Esophagus squamous epithelium (tissue), 5 donors: ENCODE data around the gene COL16A1. TPM values are rescaled to one million over a fixed set of nuclear protein-coding genes. Genes with fewer than 3 reads are reported as not detected.

Experiments used
- DNase-seq: peaks from one replicate; lab custom pipeline; 2025; lab: John Stamatoyannopoulos, UW
- H3K27ac ChIP-seq, 4 donors: fragments of 200-600 bp; sonication (generic); one replicate each; pipeline ENCODE4 v1.5.1; 2016 to 2019; ENCODE audit warnings: mild to moderate bottlenecking in 1 of 4
- H3K27me3 ChIP-seq, 4 donors: fragments of 200-600 bp; sonication (generic); 1 replicate in 3 of 4; 2 replicates in 1 of 4; pipeline versions ENCODE4 v1.5.1 to v1.6.0; 2017 to 2021; ENCODE audit warnings: antibody characterized with exemption in 1 of 4
- H3K36me3 ChIP-seq, 3 donors: fragments of 200-600 bp; sonication (generic); one replicate each; pipeline ENCODE4 v1.5.1; 2016 to 2019
- H3K4me1 ChIP-seq, 3 donors: fragments of 200-600 bp; sonication (generic); one replicate each; pipeline ENCODE4 v1.5.1; 2017 to 2019
- H3K4me3 ChIP-seq, 4 donors: fragments of 200-600 bp; sonication (generic); 1 replicate in 3 of 4; 2 replicates in 1 of 4; pipeline ENCODE4 v1.5.1; 2016 to 2019; ENCODE audit warnings: mild to moderate bottlenecking in 2 of 4, moderate library complexity in 1 of 4
- H3K9me3 ChIP-seq, 3 donors: fragments of 200-600 bp; sonication (generic); one replicate each; pipeline ENCODE4 v1.5.1; 2016 to 2019
- POLR2A ChIP-seq, 4 donors: fragments of 450-650 bp; IDR thresholded peaks; one replicate each; pipeline ENCODE4 v1.6.1; 2017; ENCODE audit warnings: antibody characterized with exemption in 4 of 4, mild to moderate bottlenecking in 4 of 4, moderate library complexity in 3 of 4
- WGBS, 2 donors: methylation state at CpG; one replicate each; pipeline ENCODE4 v1.1.5; 2018; 5-methylcytosine and 5-hydroxymethylcytosine counted together
- intact Hi-C: fragments of 100-400 bp; cut with DNase I; formaldehyde crosslinking; loops from one replicate; pipeline ENCODE4 v1.15.0; 2022
- total RNA-seq, 4 donors: library from RNA; depleted of rRNA; stranded (reverse); fragments of >200 nt; gene quantifications; one replicate each; pipeline ENCODE4 v1.1.0, GENCODE V29; 2016
- TF ChIP-seq, protein P1 (sequence below), 6 experiments: fragments of 450-650 bp in 4 of 6; fragments of 200-600 bp in 2 of 6; sonication (generic) in 2 of 6; IDR thresholded peaks; one replicate each; pipeline ENCODE4 v1.5.1; 2016 to 2019; ENCODE audit warnings: antibody characterized with exemption in 6 of 6, mild to moderate bottlenecking in 4 of 6, moderate library complexity in 4 of 6
- donor health status: DM: yes; HTN: yes; CAD: no.

COL16A1 gene
- total RNA-seq, 4 donors from 2014 or later: 8.8 to 35.5 (median 16.4) TPM

DNA sequence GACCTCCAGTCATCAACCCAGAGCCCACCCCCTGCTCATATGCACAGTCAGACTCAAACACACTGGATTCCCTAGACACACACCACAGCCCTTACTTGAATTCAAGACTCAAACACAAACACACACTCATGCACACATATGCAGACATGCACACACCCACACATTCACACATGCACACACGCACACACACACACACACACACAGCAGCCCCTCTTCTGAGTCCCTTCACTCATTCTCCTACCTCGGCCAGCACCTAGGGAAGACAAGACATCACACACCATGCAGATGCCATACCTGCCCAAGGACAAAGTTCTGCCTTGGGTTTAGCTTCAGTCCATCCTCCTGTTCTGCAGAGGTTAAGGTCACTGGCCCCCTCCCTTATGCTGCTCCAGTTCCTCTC lies 87.9 kb downstream of the COL16A1 start:
- Histone ChIP-seq H3K9me3 (no peaks in the 10 kb centered on the region), H3K4me1 (peaks cover 8 to 16% (median 11%) of the 10 kb centered on the region in 3 donors), H3K27me3 (peaks cover 0 to 35% (median 3%) of the 10 kb centered on the region in 4 donors), H3K36me3 (no peaks in the 10 kb centered on the region), H3K4me3 (no peak overlapping the region), H3K27ac (no peak overlapping the region)
- DNase-seq: no peak
- WGBS, 2 donors: 74 to 100% methylated on average over 2 of the region's 2 CpGs
- TF ChIP-seq POLR2A (IDR thresholded peaks at IDR 0.05): no peak
- TF ChIP-seq, protein P1, sequence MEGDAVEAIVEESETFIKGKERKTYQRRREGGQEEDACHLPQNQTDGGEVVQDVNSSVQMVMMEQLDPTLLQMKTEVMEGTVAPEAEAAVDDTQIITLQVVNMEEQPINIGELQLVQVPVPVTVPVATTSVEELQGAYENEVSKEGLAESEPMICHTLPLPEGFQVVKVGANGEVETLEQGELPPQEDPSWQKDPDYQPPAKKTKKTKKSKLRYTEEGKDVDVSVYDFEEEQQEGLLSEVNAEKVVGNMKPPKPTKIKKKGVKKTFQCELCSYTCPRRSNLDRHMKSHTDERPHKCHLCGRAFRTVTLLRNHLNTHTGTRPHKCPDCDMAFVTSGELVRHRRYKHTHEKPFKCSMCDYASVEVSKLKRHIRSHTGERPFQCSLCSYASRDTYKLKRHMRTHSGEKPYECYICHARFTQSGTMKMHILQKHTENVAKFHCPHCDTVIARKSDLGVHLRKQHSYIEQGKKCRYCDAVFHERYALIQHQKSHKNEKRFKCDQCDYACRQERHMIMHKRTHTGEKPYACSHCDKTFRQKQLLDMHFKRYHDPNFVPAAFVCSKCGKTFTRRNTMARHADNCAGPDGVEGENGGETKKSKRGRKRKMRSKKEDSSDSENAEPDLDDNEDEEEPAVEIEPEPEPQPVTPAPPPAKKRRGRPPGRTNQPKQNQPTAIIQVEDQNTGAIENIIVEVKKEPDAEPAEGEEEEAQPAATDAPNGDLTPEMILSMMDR (IDR thresholded peaks at IDR 0.05): no peak
- intact Hi-C loops: no loop called here

DNA sequence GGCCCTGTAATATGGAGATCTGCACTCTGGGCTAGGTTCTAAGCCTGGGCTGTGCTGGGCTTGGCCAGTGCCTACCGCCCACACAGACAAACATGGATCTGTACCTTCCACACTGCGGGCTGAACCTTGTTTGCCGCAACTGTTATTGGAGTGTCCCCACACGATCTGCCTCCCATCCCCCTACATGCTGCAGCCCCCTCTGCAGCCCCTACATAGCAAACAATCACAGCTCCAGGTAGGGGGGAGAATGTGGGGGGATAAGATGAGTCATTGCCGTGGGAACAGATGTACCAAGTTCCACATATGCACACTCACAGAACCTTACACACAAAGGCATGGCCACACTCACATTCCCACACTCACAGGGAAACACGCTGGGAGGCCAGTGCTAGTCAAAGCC lies 88.4 kb downstream of the COL16A1 start:
- DNase-seq: no peak
- TF ChIP-seq, protein P1 (IDR thresholded peaks at IDR 0.05): no peak
- TF ChIP-seq POLR2A (IDR thresholded peaks at IDR 0.05): no peak
- 90% methylated on average over 5 of the region's 6 CpGs; no CpG with 5 or more reads in 1 of the 2 donors for WGBS, 2 donors
- H3K9me3 ChIP-seq: no peaks in the 10 kb centered on the region
- no peaks in the 10 kb centered on the region for H3K36me3 ChIP-seq
- H3K4me1 ChIP-seq: peaks cover 8 to 16% (median 11%) of the 10 kb centered on the region in 3 donors
- H3K27ac ChIP-seq: no peak overlapping the region
- peaks cover 0 to 35% (median 3%) of the 10 kb centered on the region in 4 donors for H3K27me3 ChIP-seq
- no peak overlapping the region for H3K4me3 ChIP-seq
- intact Hi-C loops: no loop called here

DNA sequence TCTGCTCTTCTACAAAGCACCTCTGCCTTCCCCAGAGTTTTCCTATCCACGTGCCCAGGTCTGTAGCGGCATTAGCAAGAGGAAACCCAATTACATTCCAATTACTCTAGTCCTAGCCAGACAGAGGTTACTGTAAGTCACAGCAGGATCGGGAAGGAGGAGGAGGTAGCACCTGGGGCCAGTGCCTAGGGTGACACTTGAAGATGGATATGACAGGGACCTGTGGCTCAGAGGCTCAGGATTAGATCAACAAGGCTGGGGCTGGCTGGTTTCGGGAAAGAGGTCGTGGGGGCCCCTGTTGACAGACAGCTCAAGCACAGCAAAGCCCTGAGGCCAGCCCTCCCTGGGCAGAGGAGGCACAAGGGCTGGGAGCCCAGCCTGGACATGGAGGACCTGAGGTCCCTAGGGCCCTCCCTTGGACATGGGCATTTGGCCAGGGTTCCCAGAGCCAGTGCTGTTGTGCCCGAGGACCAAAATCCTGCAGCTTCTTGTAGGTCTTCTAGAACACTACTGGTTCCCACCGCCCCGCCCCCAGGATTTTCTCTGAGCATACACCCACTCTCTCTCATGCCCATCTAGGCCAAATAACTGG lies 89.3 kb downstream of the COL16A1 start:
- TF ChIP-seq, protein P1 (IDR thresholded peaks at IDR 0.05): no peak
- no peak for TF ChIP-seq POLR2A (IDR thresholded peaks at IDR 0.05)
- Histone ChIP-seq H3K36me3 (no peaks in the 10 kb centered on the region), H3K27me3 (peaks cover 0 to 35% (median 3%) of the 10 kb centered on the region in 4 donors), H3K4me1 (peaks cover 8 to 16% (median 11%) of the 10 kb centered on the region in 3 donors), H3K27ac (no peak overlapping the region), H3K4me3 (no peak overlapping the region), H3K9me3 (no peaks in the 10 kb centered on the region)
- intact Hi-C loops: no loop called here
- 79 to 87% methylated on average over 4 to 6 of the region's 8 CpGs for WGBS, 2 donors
- no peak for DNase-seq

DNA sequence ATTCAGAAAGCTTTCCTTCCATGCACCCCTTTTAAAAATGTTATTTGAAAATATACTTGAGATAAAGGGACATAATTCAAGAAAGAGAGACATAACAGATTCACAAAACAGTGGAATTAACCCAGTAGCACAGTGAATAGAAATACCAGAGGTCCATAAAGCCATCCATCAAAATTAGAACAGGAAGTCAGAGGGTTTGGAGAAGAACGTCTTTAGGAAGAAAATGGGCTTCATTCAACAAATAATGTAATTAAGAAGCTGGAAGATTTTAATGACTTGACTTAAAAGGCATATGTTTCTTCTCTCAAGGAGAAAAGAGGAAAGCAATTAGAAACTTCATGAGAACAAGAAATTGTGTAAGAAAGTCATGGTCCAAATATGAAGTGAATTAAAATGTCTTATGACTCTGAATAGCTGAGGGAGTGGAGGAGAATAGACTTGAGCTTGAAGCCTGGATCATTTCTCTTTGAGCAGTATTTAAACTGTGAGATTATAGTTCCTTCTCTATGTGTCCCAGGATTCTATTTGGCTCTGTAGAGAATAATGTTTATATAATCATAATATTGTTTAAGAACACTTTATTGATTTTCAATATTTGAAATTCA lies 94.2 kb downstream of the COL16A1 start:
- no peak overlapping the region for H3K27ac ChIP-seq
- H3K4me3 ChIP-seq: no peak overlapping the region
- WGBS, 2 donors: 8 to 9% methylated on average over 1 of the region's 1 CpG
- no peaks in the 10 kb centered on the region for H3K9me3 ChIP-seq
- H3K27me3 ChIP-seq: no peaks in the 10 kb centered on the region
- no peaks in the 10 kb centered on the region for H3K4me1 ChIP-seq
- intact Hi-C loops: no loop called here
- no peak for DNase-seq
- TF ChIP-seq, protein P1 (IDR thresholded peaks at IDR 0.05): no peak
- TF ChIP-seq POLR2A (IDR thresholded peaks at IDR 0.05): no peak
- H3K36me3 ChIP-seq: no peaks in the 10 kb centered on the region

DNA sequence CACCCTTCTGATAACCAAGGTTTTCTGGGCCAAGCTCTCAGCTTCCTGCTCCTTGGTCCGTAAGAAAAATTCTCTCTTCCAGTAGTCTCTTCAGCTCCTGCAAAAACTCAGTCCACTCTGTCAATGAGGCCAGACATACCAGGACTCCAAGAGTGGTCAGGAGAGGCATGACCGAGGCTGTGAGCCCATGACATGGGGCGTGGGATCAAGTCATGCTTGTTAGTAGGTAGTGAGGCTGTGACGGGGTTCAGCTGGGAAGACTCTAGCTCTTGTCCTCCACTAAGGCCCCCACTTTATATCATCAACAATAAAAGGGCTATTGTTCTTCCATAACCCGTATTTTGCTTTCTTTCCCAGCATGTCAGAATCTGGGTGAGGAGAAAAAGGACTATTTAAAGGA lies 96.5 kb downstream of the COL16A1 start:
- 87 to 91% methylated on average over 2 to 5 of the region's 5 CpGs for WGBS, 2 donors
- H3K27ac ChIP-seq: no peak overlapping the region
- no peak for TF ChIP-seq POLR2A (IDR thresholded peaks at IDR 0.05)
- TF ChIP-seq, protein P1 (IDR thresholded peaks at IDR 0.05): no peak
- no peak for DNase-seq
- H3K36me3 ChIP-seq: no peaks in the 10 kb centered on the region
- no peaks in the 10 kb centered on the region for H3K27me3 ChIP-seq
- no peak overlapping the region for H3K4me3 ChIP-seq
- intact Hi-C loops: no loop called here
- H3K4me1 ChIP-seq: no peaks in the 10 kb centered on the region
- no peaks in the 10 kb centered on the region for H3K9me3 ChIP-seq
